K562 (cell line): ENCODE data around the gene DIAPH1. TPM values are rescaled to one million over a fixed set of nuclear protein-coding genes. Genes with fewer than 3 reads are reported as not detected.

Experiments
- ATF1 ChIP-seq, 2 experiments: fragments of 450-650 bp in 1 of 2; IDR thresholded peaks; 2 replicates each; pipeline ENCODE4 v1.6.1; 2016; ENCODE audit warnings: missing compliant biosample characterization in 1 of 2, missing genetic modification characterization in 1 of 2
- CBX5 ChIP-seq: IDR thresholded peaks from 2 replicates; pipeline ENCODE4 v1.6.1; 2014; ENCODE audit warnings: low read depth, borderline replicate concordance
- CCNT2 ChIP-seq: IDR thresholded peaks from 2 replicates; pipeline ENCODE4 v1.6.1; 2011; ENCODE audit warnings: borderline replicate concordance, low read depth, mild to moderate bottlenecking, moderate library complexity, mixed read lengths, low read length; ENCODE audit not compliant: insufficient read length; ENCODE audit errors: extremely low read depth
- CREB1 ChIP-seq, 2 experiments: sonication (generic) in 1 of 2; formaldehyde crosslinking in 1 of 2; IDR thresholded peaks; 2 replicates each; pipeline versions ENCODE4 v1.6.1 to v1.8.0; 2012 to 2022; ENCODE audit warnings: inconsistent platforms in 1 of 2, mild to moderate bottlenecking in 1 of 2, missing genetic modification reagents in 1 of 2, moderate library complexity in 1 of 2
- DACH1 ChIP-seq: fragments of 450-650 bp; IDR thresholded peaks from 2 replicates; pipeline ENCODE4 v1.6.1; 2018; ENCODE audit not compliant: partially characterized antibody
- EHMT2 ChIP-seq: fragments of 450-650 bp; IDR thresholded peaks from 2 replicates; pipeline ENCODE4 v1.6.1; 2018; ENCODE audit warnings: antibody characterized with exemption
- MTA2 ChIP-seq: fragments of 450-650 bp; IDR thresholded peaks from 2 replicates; pipeline ENCODE4 v1.6.1; 2016; ENCODE audit warnings: low read depth
- MYNN ChIP-seq, 2 experiments: sonication (generic); formaldehyde crosslinking in 1 of 2; IDR thresholded peaks; 2 replicates each; pipeline versions ENCODE4 v1.5.0 to v1.6.1; 2016 to 2020; ENCODE audit warnings: antibody characterized with exemption in 1 of 2, missing genetic modification reagents in 1 of 2
- NCOA1 ChIP-seq: fragments of 450-650 bp; IDR thresholded peaks from 2 replicates; pipeline ENCODE4 v1.6.1; 2016; ENCODE audit warnings: low read depth
- SLC30A9 ChIP-seq: fragments of 250-450 bp; sonication (Bioruptor Pico); IDR thresholded peaks from 2 replicates; pipeline ENCODE4 v1.8.0; 2022; ENCODE audit warnings: mild to moderate bottlenecking, moderate library complexity
- SMARCC2 ChIP-seq: fragments of 450-650 bp; IDR thresholded peaks from 2 replicates; pipeline ENCODE4 v1.6.1; 2017; ENCODE audit warnings: antibody characterized with exemption, moderate library complexity, mild to moderate bottlenecking, low read depth
- ZC3H4 ChIP-seq: sonication (generic); formaldehyde crosslinking; IDR thresholded peaks from 2 replicates; pipeline ENCODE4 v1.9.0; 2021; ENCODE audit warnings: missing genetic modification reagents, borderline replicate concordance
- ZNF253 ChIP-seq: fragments of 250-450 bp; sonication (Bioruptor Pico); conservative IDR thresholded peaks from 2 replicates; pipeline ENCODE4 v1.6.1; 2021; ENCODE audit warnings: mild to moderate bottlenecking
- polyA plus RNA-seq, 8 experiments: library from polyadenylated mRNA; depleted of rRNA in 4 of 8; stranded (reverse) in 5 of 8; unstranded in 3 of 8; fragments of >200 nt; fragmentation: Nextera tagmentation in 2 of 8; fragmentation: Illumina TruSeq in 1 of 8; extraction: Ambion mirVana in 2 of 8; extraction: Trizol in 1 of 8; gene quantifications; 2 replicates each; pipeline versions ENCODE4 v1.2.1 to v1.2.3, GENCODE V29; 2011 to 2014; ENCODE audit warnings: inconsistent platforms in 1 of 8, missing spikeins in 1 of 8
- total RNA-seq, 7 experiments: library from RNA; depleted of rRNA in 6 of 7; stranded (reverse); fragments of >200 nt in 6 of 7; fragmentation: Illumina TruSeq in 2 of 7; extraction: Trizol in 2 of 7; gene quantifications; 2 replicates each; pipeline versions ENCODE4 v1.2.1 to v1.2.3, GENCODE V29; 2011 to 2021; ENCODE audit warnings: low replicate concordance in 1 of 7
- TF ChIP-seq, protein P1 (sequence below): fragments of 450-650 bp; conservative IDR thresholded peaks from 2 replicates; pipeline ENCODE4 v1.6.1; 2016; ENCODE audit warnings: missing genetic modification characterization, low read depth, mild to moderate bottlenecking, missing compliant biosample characterization, moderate library complexity
- TF ChIP-seq, protein P2 (sequence below): fragments of 450-650 bp; IDR thresholded peaks from 2 replicates; pipeline ENCODE4 v1.6.1; 2016; ENCODE audit warnings: missing biosample characterization, missing genetic modification characterization
- TF ChIP-seq, protein P3 (sequence below): fragments of 450-650 bp; formaldehyde crosslinking; IDR thresholded peaks from 2 replicates; pipeline ENCODE4 v1.4.0; 2022; ENCODE audit warnings: missing genetic modification characterization
- TF ChIP-seq, protein P4 (sequence below): sonication (generic); formaldehyde crosslinking; IDR thresholded peaks from 2 replicates; pipeline ENCODE4 v1.9.0; 2022; ENCODE audit warnings: mild to moderate bottlenecking, missing genetic modification reagents
- TF ChIP-seq, protein P5 (sequence below): fragments of 450-650 bp; IDR thresholded peaks from 2 replicates; pipeline ENCODE4 v1.6.1; 2016; ENCODE audit warnings: mild to moderate bottlenecking
- TF ChIP-seq, protein P6 (sequence below): fragments of 450-650 bp; IDR thresholded peaks from 2 replicates; pipeline ENCODE4 v1.6.1; 2017; ENCODE audit warnings: antibody characterized with exemption

Gene DIAPH1
- total and polyA plus RNA-seq, 9 of the 15 experiments (the other 6 are each of a cell fraction or from before 2014, with no cell fraction given): 60.8 to 328 (median 97.8) TPM

DNA sequence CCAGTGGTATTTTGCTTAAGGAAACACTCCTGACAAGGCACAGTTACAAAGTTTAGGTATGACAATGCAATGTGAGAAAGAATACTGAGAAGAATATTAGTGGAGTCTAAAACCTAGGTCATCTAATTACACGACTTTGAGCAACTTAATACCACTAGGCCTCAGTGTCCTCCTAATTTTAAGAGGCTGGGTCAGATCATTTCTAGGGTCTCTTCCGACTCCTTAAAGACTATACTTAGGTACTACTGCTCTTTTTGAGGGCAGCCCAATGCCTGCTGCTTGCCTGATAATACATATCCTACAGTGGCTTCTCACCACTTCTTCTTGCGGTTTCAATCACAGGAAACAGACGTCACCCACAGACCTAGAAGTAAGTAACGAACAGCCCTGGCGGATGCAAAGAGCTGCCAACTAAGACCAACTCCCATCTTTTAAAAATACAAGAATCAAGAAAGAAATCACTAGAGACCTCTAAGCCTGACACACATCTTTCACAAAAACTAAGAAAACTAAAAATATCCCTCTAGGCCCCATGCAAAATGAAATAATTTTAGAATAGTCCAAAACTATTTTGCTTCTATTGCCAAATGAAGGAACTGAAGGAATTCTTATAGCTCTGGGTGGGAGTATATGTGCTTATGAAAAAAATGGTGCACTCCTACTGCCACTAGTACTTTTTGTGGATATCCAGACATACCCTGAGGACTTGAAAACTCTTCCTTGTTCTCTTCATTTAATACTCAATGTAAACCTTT is 13.1 kb downstream of the DIAPH1 start (continued):
- TF ChIP-seq, protein P1, sequence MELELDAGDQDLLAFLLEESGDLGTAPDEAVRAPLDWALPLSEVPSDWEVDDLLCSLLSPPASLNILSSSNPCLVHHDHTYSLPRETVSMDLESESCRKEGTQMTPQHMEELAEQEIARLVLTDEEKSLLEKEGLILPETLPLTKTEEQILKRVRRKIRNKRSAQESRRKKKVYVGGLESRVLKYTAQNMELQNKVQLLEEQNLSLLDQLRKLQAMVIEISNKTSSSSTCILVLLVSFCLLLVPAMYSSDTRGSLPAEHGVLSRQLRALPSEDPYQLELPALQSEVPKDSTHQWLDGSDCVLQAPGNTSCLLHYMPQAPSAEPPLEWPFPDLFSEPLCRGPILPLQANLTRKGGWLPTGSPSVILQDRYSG (tag): no peak
- 0 out of 2 replicates have a peak, but pooled peaks have one; percentile 74 for TF ChIP-seq CBX5
- TF ChIP-seq, protein P2, sequence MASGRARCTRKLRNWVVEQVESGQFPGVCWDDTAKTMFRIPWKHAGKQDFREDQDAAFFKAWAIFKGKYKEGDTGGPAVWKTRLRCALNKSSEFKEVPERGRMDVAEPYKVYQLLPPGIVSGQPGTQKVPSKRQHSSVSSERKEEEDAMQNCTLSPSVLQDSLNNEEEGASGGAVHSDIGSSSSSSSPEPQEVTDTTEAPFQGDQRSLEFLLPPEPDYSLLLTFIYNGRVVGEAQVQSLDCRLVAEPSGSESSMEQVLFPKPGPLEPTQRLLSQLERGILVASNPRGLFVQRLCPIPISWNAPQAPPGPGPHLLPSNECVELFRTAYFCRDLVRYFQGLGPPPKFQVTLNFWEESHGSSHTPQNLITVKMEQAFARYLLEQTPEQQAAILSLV: no peak
- TF ChIP-seq, protein P3, sequence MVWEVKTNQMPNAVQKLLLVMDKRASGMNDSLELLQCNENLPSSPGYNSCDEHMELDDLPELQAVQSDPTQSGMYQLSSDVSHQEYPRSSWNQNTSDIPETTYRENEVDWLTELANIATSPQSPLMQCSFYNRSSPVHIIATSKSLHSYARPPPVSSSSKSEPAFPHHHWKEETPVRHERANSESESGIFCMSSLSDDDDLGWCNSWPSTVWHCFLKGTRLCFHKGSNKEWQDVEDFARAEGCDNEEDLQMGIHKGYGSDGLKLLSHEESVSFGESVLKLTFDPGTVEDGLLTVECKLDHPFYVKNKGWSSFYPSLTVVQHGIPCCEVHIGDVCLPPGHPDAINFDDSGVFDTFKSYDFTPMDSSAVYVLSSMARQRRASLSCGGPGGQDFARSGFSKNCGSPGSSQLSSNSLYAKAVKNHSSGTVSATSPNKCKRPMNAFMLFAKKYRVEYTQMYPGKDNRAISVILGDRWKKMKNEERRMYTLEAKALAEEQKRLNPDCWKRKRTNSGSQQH: 0 out of 2 replicates have a peak, but pooled peaks have one; percentile 40
- TF ChIP-seq CCNT2: peak; percentile 84
- peak; percentile 84 for TF ChIP-seq MYNN (IDR thresholded peaks at IDR 0.05)
- no peak for TF ChIP-seq MYNN (CRISPR knock-in tag; IDR thresholded peaks at IDR 0.05)
- TF ChIP-seq SLC30A9 (CRISPR knock-in tag): no peak
- TF ChIP-seq, protein P4, sequence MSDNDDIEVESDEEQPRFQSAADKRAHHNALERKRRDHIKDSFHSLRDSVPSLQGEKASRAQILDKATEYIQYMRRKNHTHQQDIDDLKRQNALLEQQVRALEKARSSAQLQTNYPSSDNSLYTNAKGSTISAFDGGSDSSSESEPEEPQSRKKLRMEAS (CRISPR knock-in tag): no peak
- TF ChIP-seq ATF1 (CRISPR knock-in tag; IDR thresholded peaks at IDR 0.05): no peak
- TF ChIP-seq ATF1 (tag; IDR thresholded peaks at IDR 0.05): peak; percentile 85
- TF ChIP-seq DACH1: no peak
- TF ChIP-seq, protein P5, sequence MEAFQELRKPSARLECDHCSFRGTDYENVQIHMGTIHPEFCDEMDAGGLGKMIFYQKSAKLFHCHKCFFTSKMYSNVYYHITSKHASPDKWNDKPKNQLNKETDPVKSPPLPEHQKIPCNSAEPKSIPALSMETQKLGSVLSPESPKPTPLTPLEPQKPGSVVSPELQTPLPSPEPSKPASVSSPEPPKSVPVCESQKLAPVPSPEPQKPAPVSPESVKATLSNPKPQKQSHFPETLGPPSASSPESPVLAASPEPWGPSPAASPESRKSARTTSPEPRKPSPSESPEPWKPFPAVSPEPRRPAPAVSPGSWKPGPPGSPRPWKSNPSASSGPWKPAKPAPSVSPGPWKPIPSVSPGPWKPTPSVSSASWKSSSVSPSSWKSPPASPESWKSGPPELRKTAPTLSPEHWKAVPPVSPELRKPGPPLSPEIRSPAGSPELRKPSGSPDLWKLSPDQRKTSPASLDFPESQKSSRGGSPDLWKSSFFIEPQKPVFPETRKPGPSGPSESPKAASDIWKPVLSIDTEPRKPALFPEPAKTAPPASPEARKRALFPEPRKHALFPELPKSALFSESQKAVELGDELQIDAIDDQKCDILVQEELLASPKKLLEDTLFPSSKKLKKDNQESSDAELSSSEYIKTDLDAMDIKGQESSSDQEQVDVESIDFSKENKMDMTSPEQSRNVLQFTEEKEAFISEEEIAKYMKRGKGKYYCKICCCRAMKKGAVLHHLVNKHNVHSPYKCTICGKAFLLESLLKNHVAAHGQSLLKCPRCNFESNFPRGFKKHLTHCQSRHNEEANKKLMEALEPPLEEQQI: peak; percentile 54; the same call in 1 of the 2 replicates
- peak; percentile 83; the same call in 1 of the 2 replicates for TF ChIP-seq EHMT2
- peak; percentile 75 for TF ChIP-seq CREB1 (IDR thresholded peaks at IDR 0.05)
- no peak for TF ChIP-seq CREB1 (CRISPR knock-in tag; IDR thresholded peaks at IDR 0.05)
- peak; percentile 82 for TF ChIP-seq NCOA1
- no peak for TF ChIP-seq ZNF253 (CRISPR knock-in tag)
- TF ChIP-seq ZC3H4: no peak
- peak; percentile 88 for TF ChIP-seq SMARCC2
- TF ChIP-seq, protein P6, sequence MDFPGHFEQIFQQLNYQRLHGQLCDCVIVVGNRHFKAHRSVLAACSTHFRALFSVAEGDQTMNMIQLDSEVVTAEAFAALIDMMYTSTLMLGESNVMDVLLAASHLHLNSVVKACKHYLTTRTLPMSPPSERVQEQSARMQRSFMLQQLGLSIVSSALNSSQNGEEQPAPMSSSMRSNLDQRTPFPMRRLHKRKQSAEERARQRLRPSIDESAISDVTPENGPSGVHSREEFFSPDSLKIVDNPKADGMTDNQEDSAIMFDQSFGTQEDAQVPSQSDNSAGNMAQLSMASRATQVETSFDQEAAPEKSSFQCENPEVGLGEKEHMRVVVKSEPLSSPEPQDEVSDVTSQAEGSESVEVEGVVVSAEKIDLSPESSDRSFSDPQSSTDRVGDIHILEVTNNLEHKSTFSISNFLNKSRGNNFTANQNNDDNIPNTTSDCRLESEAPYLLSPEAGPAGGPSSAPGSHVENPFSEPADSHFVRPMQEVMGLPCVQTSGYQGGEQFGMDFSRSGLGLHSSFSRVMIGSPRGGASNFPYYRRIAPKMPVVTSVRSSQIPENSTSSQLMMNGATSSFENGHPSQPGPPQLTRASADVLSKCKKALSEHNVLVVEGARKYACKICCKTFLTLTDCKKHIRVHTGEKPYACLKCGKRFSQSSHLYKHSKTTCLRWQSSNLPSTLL: no peak
- TF ChIP-seq MTA2: peak; percentile 80
